COLO829 (cell line): ENCODE measurements around the gene COL2A1.

ENCODE experiments used
- DNase-seq: peaks from one replicate; pipeline ENCODE4 v3.0.0; 2012; ENCODE audit warnings: low spot score

COL2A1 gene

DNA sequence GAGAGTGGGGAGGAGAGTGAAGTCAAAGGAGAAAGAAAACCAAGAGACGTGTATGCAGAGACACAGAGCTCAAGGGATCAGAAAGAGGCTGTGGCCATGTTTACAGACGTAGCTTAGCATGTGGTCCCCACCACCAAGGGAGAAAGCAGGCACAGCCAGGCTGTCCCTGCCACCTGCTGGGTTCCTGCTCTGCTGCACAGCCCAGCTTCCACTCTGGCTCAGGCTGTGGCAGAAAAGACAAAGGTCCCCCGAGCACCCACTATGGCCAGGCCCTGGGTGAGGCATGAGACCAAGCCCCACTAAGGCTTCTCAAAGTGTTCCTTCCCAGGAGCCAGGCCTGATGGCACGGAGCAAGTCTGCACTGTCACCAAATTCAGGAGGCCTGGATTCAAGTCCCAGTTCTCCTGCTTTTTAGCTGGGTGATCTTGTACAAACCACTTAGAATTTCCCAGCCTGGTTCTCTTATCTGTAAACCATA is 25.9 kb upstream of the COL2A1 start:
- DNase-seq: no peak

DNA sequence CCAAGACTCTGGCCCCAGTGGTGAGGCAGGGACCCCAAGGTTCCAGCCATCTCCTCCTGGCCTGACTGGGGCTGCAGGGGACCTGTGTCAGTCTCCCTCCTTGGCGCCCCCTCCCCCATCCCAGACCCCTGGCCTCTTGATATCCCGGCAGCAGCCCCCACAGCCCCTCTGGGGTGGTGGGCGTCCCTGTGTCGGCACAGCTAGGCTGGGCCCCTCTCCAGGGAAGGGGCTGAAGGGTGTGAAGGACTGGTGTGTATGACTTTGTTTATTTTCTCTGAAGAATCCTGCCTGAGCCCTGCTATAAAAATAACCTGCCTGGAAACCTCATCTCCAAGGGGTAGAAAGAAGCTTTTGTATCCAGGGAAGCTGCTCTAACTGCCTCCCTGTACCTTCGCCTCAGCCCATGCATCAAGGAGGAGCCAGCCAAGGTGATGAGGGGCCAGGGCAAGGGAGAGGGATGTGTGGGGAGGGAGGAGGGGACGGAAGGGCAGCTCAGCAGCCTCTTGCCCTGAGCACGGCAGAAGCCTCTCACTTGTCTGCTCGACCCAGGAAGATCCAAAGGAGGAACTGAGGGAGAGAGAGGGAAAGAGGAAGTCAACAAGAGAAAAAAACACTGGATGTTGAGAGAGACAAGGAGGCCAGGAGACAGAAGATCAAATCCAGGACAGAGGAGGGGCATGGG is 25.4 kb upstream of the COL2A1 start:
- no peak for DNase-seq

DNA sequence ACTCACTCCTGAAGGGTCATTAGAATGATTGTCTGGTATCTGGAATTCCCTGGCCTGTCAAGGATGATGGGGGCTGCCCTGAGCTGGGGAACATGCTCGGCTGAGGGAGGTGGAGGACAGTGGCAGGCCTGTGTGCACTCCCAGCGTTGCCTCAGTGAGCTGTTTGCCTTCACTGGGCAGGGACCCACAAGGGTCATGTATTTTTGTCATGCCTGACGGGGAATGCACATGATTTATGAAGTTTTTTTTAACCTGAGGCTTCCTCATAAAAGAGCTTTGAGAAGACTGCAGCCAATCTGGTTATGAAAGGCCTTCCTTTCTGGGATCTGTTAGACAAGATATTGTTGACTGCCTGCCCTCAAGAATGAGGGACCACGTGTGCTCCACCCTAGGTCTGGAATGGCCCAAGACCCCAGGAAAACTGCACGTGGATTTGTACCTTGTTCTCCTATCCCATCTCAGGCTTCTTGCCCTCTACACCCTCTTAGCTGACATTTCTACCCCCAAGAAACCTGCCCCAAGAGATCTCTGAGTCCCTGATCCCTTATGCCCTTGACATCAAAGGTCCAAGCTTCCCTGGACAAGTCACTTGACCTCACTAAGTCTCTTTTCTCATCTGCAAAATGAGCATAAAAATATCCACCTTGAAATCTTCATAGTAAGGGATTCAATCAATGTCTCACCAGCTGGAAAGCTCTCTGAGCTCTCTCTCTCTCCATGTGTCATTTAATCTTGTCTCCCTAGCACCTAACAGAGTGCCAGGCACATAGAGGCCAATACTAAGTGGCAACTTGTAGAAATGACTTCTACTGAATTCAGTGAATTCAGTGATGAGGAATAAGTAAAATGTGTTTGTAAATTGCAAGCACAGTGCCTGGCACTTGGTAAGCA is 24.5 kb upstream of the COL2A1 start:
- DNase-seq: peak; percentile 51

DNA sequence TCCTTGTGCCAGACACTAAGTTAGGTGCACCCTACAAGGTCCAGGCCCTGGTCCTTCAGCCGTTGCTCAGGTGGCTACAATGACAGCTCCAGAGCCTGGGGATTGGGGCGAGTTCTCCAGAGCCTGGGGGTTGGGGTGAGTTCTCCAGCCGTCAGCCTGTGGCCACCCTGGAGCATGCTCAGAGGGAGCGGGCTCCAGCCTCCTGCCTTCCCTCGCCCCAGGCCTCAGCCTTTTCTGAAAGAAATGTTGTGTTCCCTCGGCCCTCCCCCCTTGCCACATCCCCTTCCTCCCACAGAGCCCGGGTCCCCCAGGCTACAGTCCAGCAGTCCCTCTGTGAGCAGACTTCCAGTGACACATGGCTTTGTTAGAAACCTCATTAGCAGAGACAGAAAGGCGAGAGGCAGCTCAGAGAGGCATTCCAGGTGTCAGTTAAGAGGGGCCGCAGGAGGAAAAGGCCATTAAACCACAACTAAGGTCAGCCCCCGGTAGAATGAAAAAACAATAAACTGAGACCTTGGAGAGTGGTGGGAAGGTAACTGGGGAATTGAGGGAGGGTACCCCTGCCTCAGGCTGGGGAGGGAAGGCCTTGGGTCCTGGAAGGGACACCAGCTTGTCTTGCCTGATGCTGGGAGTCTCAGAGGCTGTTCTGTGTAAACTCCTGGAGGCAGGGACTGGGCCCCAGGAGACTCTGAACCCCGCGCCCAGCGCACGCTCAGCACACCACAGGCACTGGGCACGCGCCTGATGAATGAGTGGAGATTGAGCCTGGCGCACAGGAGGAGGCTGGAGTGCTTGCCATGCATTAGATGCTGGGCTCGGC is 23.1 kb upstream of the COL2A1 start:
- DNase-seq: no peak

DNA sequence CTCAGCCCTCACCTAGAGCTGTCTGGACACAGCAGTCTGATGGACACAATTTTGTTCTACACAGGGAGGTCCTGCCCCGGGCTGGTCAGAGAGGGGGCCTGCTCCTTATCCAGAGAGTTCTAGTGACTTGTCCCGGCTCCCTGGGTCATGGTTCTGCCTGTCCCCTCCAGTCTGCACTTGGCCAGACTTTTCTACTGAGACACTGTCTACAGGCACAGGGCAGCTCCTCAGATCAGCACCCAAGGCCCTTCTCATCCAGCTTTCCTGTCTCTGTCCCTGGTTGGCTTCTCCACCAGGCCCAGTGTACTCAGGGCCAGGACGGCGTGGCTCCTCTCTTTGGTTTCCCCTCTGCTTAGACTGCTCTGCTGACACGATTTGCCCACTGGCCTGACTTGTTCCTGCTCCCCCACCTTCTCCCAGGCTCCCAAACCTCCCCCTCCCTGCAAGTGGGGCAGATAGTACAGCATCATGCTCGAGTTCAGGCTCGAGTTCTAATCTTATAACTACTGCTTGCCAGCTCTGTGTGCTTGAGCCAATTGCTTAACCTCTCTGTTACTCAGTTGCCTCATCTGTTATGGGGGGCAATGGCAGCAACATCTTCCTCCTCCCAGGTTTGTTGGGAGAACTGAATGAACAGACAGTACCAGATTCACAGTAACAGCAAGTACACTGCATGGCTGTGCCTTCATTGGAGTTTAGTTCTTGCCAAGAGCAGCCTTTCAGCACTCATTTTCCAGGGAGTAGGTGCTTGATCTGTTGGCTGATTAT is 22.0 kb upstream of the COL2A1 start:
- no peak for DNase-seq

DNA sequence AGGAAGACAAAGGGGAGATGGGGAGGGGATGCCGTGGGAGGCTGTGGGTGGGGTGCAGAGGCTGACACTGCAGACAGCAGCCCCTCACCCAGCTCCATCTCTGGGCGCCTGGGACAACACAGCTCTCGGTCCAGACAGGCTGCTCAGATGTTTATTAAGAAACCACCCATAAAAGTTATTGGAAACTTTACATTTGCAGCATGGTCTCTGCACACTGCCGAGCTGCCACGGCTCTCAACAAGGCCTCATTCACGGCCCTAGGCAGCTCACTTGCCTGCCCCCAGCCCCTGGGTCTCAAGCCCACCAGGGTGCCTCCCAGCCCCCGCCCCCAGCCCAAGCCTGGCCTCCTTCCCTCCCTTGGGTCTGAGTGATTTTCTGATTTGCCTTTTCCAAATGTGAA is 21.0 kb upstream of the COL2A1 start:
- no peak for DNase-seq

DNA sequence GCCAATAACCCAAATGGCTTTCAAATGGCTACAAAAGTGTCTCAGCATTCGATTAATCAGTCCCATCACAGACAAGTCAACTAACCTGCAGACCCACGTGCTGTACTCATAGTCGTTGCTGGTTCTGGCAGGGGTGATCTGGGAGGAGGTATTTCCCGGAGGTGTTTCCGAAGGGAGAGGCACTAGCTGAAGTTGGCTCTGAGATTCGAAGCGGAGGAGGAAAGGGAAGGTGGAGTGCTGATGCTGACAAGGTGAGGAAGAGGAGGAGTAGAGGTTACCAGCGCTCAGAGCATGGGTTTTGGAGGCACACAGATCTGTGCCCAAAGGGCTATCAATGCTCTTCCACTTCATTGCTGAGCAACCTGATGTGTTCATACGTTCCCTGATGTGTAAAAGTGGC is 20.5 kb upstream of the COL2A1 start:
- DNase-seq: no peak

DNA sequence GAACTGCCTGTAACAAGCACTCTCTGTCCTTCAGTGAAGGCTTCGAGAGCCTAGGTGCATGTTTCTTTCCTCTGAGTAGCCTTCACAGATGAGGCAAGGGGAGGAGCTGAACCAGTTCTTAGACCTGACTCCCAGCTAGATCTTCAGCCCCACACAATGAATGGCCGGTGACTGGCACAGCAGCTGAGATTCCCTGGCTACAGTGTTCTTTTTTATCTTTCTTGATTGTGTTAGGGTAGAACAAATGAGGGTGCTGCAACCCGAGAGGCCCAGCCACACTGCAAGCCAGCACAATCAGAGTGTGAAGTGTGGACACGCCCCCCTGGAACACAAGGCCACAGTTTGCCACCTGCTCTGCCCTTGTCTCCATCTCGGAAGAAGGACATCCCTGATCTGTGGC is 19.1 kb upstream of the COL2A1 start:
- DNase-seq: no peak

DNA sequence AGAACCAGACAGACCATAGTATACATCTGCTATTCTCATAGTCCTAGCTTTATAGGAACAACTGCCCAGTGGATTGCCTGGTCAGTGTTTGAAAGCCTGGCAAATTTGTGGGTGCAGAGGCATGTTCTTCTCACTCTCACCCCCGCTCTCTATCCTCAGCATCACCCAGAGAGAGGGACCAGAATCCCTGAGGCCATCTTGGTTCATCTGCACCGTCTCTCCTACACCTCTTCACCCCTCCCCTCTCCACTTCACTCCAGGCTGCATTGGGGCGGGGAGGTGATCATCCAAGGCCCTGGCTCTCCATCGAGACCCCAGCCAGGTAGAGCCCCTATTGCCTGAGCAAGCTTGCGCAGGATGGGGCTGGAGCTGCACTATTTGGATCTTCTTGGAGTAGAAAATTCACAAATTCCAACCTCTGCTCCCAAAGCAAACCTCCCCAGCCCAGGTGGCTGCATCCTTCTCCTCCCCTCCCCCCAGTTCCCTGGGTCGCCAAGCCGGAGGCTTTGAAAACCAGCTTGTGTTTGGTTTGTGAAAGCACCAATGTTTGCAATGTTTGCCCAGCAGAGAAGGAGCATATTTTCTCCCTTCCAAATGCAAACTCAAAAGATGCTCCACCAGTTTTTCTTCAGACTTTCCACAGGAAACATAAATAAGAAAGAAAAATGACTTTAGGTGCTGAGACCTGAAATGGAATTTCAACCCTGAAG is 18.6 kb upstream of the COL2A1 start:
- DNase-seq: no peak

DNA sequence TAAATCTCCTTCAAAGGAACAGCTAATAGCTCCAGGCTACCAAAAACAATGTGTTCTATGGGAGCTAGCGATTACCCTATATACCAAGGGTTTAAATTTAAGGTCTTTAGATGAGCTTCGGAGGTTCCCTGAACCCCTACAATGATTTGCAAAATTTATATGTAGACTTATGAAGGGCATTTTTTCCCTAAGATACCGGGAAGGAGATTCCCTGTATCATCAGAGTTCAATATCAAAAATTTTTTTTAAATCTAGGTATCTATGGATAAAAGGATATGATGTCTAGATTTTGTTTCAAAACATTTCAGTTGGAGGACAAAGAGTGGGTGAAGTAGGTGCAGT is 17.9 kb upstream of the COL2A1 start:
- no peak for DNase-seq

DNA sequence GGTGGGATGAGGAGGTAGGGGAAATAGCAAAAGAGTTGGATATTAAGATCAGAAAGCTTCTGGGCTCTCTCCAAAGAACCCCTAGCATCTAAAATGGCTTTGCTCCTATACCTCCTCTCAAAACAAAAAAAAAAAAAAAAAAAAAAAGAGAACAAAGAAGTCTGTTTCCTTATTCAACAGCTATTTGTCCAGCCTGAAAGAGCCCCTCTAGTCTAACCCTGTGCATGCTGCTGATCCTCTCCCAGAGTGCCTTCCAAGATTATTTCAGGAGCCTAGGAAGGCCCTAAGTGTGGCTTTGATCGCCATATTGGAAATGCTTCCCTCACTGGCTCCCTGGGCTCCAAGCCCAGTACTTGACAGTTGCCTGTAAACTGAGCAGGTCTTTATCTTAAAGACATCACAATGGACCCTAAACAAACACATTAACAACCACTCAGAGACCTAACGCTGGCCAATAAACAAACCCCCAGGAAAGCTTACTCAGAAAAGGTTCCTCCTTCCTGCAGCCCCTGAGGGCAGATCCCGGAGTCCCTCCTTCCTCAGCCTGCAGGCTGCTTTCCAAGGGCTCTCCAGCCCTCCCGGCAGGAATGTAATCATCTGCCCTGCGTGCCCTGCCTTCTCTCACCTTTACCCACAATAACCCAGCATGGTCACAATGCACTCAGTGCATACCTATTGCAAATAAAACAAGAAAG is 17.4 kb upstream of the COL2A1 start:
- DNase-seq: no peak

DNA sequence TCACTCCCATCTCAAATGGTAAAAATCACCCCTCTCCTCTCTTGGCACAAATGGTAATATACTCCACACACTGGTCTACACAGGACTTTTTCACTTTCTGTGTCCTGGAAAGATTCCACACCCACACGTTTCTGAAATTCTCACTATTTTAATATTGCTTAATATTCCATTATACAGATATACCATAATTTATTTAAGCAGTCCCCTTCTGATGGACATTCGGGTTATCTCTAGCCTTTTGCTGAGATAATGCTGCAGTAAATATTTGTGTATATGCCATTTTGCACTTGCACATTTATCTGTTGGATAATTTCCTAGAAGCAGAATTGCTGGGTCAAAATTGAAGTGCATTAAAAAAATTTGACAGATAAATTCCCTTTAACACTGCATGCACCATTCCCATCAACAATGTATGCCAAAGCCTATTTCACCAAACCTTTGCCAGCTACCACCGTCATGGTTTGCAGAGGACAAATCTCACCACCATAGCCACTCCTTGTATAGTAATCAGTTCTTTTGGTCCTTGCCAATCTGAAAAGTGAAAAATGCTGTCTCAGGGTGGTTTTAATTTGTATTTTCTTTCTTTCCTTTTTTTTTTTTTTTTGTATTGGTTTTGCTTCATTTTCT is 15.5 kb upstream of the COL2A1 start:
- no peak for DNase-seq

DNA sequence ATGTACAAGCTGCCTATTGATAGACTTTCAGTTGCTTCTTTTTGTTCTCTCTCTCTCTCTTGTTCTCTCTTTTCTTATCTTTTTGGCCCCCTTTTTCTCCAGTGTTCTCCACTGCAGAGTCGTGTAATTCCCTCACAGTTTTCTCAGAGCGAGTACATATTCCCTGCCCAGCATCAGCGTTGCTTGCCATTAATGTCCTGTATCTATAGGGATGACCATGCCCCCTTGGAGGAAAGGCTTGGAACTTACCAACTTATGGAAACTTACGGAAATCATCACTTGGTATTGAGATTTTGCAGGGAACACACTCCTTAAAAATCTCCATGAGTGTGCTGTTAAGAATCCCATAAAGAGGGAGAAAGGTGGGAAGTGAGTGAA is 14.3 kb upstream of the COL2A1 start:
- no peak for DNase-seq

DNA sequence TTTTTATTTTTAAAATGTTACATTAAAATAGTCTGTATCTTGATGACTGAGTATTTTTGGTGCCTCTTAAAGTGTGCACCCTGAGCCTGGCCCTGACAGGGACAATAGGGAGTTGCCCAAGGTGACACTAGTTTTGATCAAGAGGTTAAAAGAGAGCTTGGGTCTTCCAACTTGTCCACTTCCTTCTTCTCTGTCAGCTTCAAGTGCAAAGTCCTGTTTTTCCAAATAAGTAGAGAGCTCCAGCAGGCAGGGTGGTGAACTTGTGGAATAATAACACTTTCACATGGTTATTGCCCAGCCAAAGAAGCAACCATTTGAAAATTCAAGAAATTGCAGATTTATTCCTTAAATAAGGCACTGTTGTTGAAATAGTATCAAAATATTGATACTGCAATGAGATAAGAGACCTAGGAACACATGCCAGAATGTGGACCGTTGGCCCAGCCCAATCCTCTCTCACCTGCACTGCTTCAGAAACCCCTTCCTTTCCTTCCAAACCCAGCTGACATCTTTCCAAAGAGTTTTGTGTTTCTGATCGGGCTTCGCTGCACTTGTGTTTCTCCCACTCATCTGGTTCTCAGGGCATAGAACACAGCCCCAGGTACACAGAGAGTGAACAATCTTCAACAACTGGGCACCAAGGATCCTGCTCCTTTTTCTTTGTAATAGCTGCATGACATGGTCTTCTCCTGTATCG is 13.8 kb upstream of the COL2A1 start:
- DNase-seq: no peak

DNA sequence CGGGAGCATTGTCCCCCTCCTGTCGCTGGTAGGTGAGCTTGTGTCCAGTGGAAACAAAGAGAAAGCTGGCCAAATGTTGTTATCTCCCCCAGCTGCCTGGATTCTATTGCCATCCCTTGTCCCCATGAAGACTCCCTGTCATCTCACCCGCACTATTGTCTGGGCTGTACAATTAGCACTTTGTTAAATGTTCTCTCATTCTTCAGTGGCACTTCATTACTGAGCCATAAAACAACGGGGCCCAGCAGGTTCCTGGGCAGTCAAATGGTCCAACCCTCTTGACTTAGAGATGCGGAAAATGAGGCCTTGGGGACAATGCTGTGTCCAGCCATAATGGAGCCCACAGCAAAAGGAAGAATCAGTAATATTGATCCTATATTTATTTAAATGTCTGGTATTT is 13.2 kb upstream of the COL2A1 start:
- DNase-seq: no peak

DNA sequence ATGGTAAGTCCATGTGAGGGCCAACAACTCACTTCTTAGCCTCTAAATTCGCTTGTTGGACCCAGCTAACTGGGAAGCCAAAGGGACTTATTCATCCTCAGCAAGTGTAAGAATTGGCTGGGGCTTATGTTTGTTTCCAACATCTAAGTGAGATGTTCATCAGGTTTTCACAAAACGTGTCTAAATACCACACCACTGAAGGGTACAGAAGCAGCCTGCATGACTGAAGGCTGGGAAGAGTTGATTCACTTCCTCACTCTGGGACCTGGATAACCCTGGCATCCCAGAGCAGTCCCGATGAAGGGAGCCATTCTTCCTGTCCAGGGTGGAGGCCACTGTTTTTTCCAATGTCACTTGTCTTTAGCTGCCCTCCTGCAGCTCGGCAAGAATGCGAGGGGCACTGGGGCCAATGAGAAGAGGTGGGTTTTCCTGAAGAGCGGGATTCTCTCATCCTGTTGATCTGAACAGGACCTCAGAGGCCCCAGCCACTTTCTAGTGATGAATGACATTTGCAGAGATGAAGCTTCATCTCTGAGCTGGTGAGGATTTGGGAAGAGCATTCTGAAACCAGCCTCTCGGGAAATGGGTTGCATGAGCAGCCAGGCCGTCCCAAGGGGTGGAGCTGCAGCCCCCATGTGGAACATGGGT is 12.2 kb upstream of the COL2A1 start:
- DNase-seq: no peak

DNA sequence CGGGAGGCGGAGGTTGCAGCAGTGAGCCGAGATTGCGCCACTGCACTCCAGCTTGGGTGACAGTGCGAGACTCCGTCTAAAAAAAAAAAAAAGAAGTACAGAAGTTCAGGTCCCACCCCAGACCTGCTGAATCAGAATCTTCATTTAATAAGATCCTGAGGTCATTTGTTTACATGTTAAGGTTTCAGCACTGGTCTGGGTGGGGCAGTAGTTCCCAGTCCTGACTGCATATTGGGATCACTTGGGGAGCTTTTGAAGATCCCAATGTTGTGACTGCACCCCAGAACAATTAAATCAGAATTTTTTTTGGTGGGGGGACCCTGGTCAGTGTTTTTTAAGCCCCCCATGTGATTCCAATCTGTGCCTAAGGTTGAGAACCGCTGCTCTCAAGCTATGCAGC is 11.7 kb upstream of the COL2A1 start:
- no peak for DNase-seq

DNA sequence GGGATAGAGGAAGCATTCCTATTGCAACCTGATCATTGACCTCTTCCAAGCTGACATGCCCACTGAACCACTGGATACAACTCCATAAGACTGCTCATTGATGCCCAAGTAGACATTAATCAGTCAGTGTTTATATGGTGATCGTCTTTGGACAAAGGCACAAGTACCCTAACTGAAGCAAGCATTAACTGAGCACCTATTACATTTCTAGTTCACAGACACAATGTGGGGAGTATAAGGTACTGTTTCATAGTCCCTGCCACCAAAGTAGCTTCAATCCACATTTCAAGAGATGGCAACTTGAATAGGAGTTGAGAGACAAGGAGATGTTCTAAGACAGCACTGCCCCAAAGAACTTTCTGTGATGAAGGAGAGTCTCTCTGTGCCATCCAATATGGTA is 10.9 kb upstream of the COL2A1 start:
- DNase-seq: no peak

DNA sequence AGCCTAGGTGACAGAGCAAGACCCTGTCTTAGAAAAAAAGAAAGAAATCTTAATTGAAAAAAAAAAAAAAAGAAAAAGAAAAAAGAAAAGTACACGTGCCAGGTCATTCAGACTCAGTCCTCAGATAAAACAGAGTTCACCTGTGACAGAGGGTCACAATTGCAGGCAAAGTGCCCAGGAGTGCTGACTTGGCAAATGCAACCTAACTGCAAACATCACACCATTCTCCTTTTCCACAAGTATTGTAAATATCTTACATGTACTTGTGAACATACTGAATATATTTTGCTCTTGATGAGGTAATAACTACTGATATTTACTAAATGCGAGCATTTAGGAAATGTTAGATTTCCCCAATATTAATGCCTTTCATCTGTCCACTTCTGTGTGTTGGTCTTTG is 9.0 kb upstream of the COL2A1 start:
- no peak for DNase-seq
